ENCODE data around the gene AOAH.

AOAH gene

DNA sequence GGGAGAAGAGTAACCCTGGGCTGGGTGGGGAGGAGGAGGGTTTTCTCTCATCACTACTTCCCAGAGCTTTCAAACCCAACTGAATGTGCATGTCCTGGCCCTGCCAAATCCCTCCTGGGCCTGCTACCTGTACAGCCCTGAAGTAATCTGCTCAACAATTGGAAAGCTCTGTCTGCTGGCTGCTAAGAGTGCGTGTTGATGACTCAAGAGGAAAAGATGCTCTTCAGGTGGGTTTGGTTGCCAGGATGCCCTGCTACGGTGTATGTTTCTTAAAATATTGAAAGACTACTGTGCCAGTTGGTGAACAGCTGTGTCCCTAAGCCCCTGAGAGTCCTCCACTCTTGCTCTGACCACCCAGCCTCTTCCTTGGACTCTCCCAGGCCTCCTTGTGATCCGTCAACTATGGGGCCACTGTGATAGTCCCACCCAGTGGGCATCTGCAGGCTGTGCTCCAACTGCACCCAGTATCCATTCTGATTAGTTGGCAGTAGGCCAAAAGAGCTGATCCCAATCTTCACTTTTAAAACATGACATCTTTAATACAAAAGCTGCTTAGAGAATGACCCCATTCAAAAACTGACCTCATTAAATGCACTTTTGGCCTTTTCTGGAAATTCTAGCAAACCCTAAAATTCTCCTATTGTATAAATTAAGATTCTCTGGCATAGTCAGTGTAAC lies 85.6 kb downstream of the AOAH start:
- no peak for TF ChIP-seq TAF1 (IDR thresholded peaks at IDR 0.05; ENCODE audit: low read depth)
- no peak for TF ChIP-seq CEBPB (IDR thresholded peaks at IDR 0.05)
- TF ChIP-seq, protein P1, sequence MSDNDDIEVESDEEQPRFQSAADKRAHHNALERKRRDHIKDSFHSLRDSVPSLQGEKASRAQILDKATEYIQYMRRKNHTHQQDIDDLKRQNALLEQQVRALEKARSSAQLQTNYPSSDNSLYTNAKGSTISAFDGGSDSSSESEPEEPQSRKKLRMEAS (IDR thresholded peaks at IDR 0.05) = no peak
- no peak for TF ChIP-seq TEAD4 (IDR thresholded peaks at IDR 0.05)
- no peak; the same call in 1 of the 2 replicates for TF ChIP-seq NFIC (IDR thresholded peaks at IDR 0.05)
- TF ChIP-seq ZBTB7A (IDR thresholded peaks at IDR 0.05; ENCODE audit: low read depth) = no peak
- TF ChIP-seq, protein P2, sequence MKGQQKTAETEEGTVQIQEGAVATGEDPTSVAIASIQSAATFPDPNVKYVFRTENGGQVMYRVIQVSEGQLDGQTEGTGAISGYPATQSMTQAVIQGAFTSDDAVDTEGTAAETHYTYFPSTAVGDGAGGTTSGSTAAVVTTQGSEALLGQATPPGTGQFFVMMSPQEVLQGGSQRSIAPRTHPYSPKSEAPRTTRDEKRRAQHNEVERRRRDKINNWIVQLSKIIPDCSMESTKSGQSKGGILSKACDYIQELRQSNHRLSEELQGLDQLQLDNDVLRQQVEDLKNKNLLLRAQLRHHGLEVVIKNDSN (IDR thresholded peaks at IDR 0.05) = no peak
- no peak for TF ChIP-seq RAD21 (IDR thresholded peaks at IDR 0.05; ENCODE audit: low read depth)
- TF ChIP-seq CREB1 (IDR thresholded peaks at IDR 0.05; ENCODE audit: low read depth) = no peak
- no peak for TF ChIP-seq EGR1 (IDR thresholded peaks at IDR 0.05)
- no peak for TF ChIP-seq YY1 (IDR thresholded peaks at IDR 0.05; ENCODE audit: low read depth)
- TF ChIP-seq, protein P3, sequence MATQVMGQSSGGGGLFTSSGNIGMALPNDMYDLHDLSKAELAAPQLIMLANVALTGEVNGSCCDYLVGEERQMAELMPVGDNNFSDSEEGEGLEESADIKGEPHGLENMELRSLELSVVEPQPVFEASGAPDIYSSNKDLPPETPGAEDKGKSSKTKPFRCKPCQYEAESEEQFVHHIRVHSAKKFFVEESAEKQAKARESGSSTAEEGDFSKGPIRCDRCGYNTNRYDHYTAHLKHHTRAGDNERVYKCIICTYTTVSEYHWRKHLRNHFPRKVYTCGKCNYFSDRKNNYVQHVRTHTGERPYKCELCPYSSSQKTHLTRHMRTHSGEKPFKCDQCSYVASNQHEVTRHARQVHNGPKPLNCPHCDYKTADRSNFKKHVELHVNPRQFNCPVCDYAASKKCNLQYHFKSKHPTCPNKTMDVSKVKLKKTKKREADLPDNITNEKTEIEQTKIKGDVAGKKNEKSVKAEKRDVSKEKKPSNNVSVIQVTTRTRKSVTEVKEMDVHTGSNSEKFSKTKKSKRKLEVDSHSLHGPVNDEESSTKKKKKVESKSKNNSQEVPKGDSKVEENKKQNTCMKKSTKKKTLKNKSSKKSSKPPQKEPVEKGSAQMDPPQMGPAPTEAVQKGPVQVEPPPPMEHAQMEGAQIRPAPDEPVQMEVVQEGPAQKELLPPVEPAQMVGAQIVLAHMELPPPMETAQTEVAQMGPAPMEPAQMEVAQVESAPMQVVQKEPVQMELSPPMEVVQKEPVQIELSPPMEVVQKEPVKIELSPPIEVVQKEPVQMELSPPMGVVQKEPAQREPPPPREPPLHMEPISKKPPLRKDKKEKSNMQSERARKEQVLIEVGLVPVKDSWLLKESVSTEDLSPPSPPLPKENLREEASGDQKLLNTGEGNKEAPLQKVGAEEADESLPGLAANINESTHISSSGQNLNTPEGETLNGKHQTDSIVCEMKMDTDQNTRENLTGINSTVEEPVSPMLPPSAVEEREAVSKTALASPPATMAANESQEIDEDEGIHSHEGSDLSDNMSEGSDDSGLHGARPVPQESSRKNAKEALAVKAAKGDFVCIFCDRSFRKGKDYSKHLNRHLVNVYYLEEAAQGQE (IDR thresholded peaks at IDR 0.05; ENCODE audit: low read depth) = no peak
- no peak for TF ChIP-seq TCF12 (IDR thresholded peaks at IDR 0.05; ENCODE audit: low read depth)
- TF ChIP-seq EP300 (IDR thresholded peaks at IDR 0.05; ENCODE audit: borderline replicate concordance) = no peak
- TF ChIP-seq FOXM1 (IDR thresholded peaks at IDR 0.05; ENCODE audit: borderline replicate concordance, low read depth) = no peak

DNA sequence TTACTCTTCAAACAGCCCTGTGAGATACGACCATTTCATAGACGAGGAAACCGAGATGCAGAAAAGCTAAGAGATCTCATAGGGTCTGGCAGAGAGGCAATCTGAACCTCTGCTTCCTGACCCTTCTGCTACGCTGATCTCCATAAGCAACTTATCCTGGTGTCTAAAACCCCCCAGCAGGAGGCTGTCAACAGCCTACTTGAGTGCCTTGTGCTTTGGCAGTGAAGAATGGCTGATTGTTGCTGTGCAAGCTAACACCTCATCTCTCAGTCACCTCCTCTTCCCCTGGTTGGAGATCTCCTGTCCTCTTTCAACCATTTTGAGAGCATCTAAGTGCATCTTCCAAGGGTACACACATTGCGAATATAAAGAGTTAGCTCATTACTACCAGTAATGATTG lies 86.2 kb downstream of the AOAH start:
- TF ChIP-seq YY1 (IDR thresholded peaks at IDR 0.05; ENCODE audit: low read depth) = no peak
- TF ChIP-seq RAD21 (IDR thresholded peaks at IDR 0.05; ENCODE audit: low read depth) = peak; percentile 14; the same call in 1 of the 2 replicates

DNA sequence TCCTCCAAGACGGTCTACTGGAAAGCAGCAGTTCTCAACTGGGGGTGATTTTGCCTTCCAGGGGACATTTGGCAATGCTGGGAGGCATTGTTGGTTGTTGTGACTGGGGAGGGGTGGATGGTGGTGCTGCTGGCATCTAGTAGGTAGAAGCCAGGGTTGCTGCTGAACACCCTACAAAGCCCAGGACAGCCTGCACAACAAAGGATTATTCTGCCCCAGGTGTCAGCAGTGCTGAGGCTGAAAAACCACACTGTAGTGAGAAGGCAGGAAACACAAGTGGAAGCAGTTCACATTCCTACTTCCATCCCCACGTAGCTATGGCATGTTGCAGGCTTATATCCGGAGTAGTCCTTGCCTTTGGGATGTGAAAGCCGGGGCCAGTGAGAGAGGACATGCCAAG lies 86.9 kb downstream of the AOAH start:
- TF ChIP-seq CEBPB (IDR thresholded peaks at IDR 0.05) (no peak), ZBTB7A (IDR thresholded peaks at IDR 0.05; ENCODE audit: low read depth) (no peak), FOXM1 (IDR thresholded peaks at IDR 0.05; ENCODE audit: borderline replicate concordance, low read depth) (no peak), RAD21 (IDR thresholded peaks at IDR 0.05; ENCODE audit: low read depth) (no peak), TCF12 (IDR thresholded peaks at IDR 0.05; ENCODE audit: low read depth) (no peak), EGR1 (IDR thresholded peaks at IDR 0.05) (no peak), TEAD4 (IDR thresholded peaks at IDR 0.05) (no peak)
- TF ChIP-seq, protein P2 (IDR thresholded peaks at IDR 0.05) = no peak
- TF ChIP-seq, protein P1 (IDR thresholded peaks at IDR 0.05) = no peak
- TF ChIP-seq, protein P3 (IDR thresholded peaks at IDR 0.05; ENCODE audit: low read depth) = no peak

DNA sequence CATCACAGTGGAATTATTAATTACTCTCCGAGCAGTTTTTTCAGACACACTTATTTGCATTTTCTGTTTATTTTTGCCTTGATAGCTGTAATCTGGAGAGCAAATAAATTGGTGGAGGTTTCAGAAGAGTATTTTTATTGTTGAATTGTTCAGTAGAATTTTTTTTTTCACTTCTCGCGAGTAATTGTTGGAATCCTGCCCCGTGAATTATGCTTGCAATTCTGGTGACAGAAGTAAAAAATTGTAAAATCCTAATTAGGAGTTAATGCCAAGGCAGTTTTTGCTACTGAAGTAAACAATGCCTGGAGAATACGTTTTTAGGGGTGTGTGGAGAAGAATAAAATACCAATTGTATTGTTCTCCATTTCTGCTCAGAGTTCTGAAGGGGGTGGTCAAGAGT lies 88.2 kb downstream of the AOAH start:
- TF ChIP-seq, protein P1 (IDR thresholded peaks at IDR 0.05) = no peak
- no peak for TF ChIP-seq RAD21 (IDR thresholded peaks at IDR 0.05; ENCODE audit: low read depth)
- TF ChIP-seq TAF1 (IDR thresholded peaks at IDR 0.05; ENCODE audit: low read depth) = no peak
- TF ChIP-seq CREB1 (IDR thresholded peaks at IDR 0.05; ENCODE audit: low read depth) = no peak
- TF ChIP-seq, protein P3 (IDR thresholded peaks at IDR 0.05; ENCODE audit: low read depth) = no peak
- TF ChIP-seq TCF12 (IDR thresholded peaks at IDR 0.05; ENCODE audit: low read depth) = no peak
- TF ChIP-seq ZBTB7A (IDR thresholded peaks at IDR 0.05; ENCODE audit: low read depth) = no peak
- TF ChIP-seq EP300 (IDR thresholded peaks at IDR 0.05; ENCODE audit: borderline replicate concordance) = no peak
- TF ChIP-seq FOXM1 (IDR thresholded peaks at IDR 0.05; ENCODE audit: borderline replicate concordance, low read depth) = no peak
- TF ChIP-seq, protein P2 (IDR thresholded peaks at IDR 0.05) = no peak
- TF ChIP-seq TEAD4 (IDR thresholded peaks at IDR 0.05) = no peak
- TF ChIP-seq YY1 (IDR thresholded peaks at IDR 0.05; ENCODE audit: low read depth) = no peak
- TF ChIP-seq NFIC (IDR thresholded peaks at IDR 0.05) = no peak
- TF ChIP-seq CEBPB (IDR thresholded peaks at IDR 0.05) = no peak
- no peak for TF ChIP-seq EGR1 (IDR thresholded peaks at IDR 0.05)

Data from Ishikawa (cell line).